Choroid plexus epithelial cell (primary cell): Measurements from ENCODE around the gene STARD3NL.

Experiments used
- DNase-seq: peaks from one replicate; pipeline ENCODE4 v3.0.0-alpha.2; 2010; ENCODE audit warnings: low read depth
- H3K4me3 ChIP-seq: 2 replicates; pipeline ENCODE4 v1.5.1; 2011; ENCODE audit warnings: low read depth, mild to moderate bottlenecking, control low read depth, low read length, moderate library complexity
- TF ChIP-seq, protein P1 (sequence below): conservative IDR thresholded peaks from 2 replicates; pipeline ENCODE4 v1.5.1; 2011; ENCODE audit warnings: low read depth, mild to moderate bottlenecking, control low read depth, inconsistent platforms, low read length, moderate library complexity

Gene STARD3NL

GRCh38 chr7:38181111-38181510, 3.1 kb downstream of the STARD3NL start:
- no peak for DNase-seq
- no peak overlapping the region for H3K4me3 ChIP-seq
- TF ChIP-seq, protein P1, sequence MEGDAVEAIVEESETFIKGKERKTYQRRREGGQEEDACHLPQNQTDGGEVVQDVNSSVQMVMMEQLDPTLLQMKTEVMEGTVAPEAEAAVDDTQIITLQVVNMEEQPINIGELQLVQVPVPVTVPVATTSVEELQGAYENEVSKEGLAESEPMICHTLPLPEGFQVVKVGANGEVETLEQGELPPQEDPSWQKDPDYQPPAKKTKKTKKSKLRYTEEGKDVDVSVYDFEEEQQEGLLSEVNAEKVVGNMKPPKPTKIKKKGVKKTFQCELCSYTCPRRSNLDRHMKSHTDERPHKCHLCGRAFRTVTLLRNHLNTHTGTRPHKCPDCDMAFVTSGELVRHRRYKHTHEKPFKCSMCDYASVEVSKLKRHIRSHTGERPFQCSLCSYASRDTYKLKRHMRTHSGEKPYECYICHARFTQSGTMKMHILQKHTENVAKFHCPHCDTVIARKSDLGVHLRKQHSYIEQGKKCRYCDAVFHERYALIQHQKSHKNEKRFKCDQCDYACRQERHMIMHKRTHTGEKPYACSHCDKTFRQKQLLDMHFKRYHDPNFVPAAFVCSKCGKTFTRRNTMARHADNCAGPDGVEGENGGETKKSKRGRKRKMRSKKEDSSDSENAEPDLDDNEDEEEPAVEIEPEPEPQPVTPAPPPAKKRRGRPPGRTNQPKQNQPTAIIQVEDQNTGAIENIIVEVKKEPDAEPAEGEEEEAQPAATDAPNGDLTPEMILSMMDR, result no peak

GRCh38 chr7:38182450-38182849, 4.4 kb downstream of the STARD3NL start:
- DNase-seq, result no peak
- no peak overlapping the region for H3K4me3 ChIP-seq
- TF ChIP-seq, protein P1, result no peak

DNA sequence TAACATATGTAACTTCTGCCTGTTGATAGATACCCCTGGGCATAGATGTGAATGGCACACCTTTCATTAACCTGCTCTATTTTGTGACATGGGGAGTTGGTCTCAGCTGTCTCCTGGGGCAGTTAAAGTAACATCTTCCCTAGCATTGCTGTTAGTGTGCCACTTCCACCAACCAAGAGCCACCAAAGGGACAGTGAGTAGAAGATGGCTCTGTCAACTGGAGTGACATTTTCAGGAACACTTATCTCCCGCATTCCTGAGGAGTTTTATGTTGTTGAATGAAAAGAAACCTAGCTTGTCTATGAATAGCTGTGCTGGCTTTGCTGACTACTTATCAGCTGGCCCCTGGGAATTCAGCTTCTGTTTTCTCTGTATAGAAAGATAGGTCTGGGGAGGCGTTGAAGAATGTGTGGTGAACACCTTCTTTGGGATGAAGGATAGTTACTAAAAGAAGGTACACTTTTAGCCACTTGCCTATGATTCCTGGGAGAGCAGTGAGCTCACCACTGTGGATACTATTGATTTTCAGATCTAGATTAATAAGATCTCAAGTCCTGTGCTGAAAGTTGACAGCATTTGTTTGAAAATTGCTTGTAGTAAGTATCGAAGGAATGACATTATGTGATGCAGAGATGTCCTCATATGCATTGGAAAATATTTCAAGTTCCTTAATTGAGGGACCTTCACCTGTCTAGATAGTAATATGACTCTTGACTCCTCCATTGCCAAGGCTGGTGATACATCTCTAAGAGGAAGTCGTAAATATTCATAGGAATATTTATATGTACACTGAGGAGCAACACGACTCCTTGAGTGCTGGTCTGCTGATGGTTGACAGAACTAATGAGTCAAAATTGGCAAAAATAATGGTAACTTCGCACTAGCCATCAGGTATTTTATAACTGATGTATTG, 7.6 kb downstream of the STARD3NL start:
- no peak overlapping the region for H3K4me3 ChIP-seq
- TF ChIP-seq, protein P1, result no peak
- no peak for DNase-seq

- no peak overlapping the region for H3K4me3 ChIP-seq
- peak; percentile 82 for DNase-seq
These were observed 8.7 kb downstream of the STARD3NL start for GRCh38 chr7:38186593-38187314.

GRCh38 chr7:38187794-38188440, 9.9 kb downstream of the STARD3NL start:
- TF ChIP-seq, protein P1, result no peak
- no peak for DNase-seq
- no peak overlapping the region for H3K4me3 ChIP-seq

More at GRCh38 chr7:38186593-38187314, 8.7 kb downstream of the STARD3NL start:
- TF ChIP-seq, protein P1, result no peak

DNA sequence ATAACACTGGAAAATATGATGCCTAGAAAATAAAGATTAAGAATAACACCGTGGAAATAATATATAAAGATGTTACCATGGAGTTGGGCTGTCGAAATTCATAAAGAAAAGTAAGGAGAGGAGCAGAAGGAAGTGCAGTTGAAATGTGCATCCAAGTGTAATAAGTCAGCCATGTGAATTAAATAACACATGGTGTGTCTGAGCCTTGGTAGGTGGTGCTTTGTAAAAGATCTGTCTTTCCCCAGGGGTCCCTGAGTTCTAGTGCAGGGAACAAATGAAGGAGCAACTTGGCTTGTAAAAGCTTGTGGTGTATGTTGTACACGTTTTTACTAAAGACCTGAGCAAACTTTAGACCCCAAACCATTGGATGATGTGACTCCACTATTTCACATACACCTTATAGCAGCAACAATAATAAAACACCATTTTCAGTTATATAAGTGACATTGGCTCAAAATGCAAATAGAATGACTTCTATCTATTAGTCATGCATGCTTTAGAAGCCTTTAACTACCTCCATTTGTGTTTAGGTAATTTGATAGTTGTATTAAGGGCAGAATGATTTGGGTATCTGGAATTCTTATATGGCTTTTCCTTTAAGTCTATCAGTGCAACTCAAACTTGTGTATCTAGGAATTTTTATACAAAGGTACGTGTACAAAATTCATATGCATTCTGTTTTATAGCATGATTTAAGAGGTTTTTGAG, 11.3 kb downstream of the STARD3NL start:
- no peak overlapping the region for H3K4me3 ChIP-seq
- TF ChIP-seq, protein P1, result no peak
- no peak for DNase-seq
